Activated naive CD4-positive, alpha-beta T cell treated with anti-CD3 and anti-CD28 coated beads, Interleukin-2, amount 50 U/mL, for 24 hours (primary cell): ENCODE results near the gene GRIK3.

ENCODE experiments used
- H3K27ac Mint-ChIP-seq: one replicate; pipeline ENCODE4 v1.8.0; 2021; ENCODE audit warnings: mild to moderate bottlenecking, mixed read lengths
- H3K27me3 Mint-ChIP-seq: one replicate; pipeline ENCODE4 v1.8.0; 2021; ENCODE audit warnings: mixed read lengths
- H3K36me3 Mint-ChIP-seq: one replicate; pipeline ENCODE4 v1.8.0; 2021; ENCODE audit warnings: mixed read lengths
- H3K4me1 Mint-ChIP-seq: one replicate; pipeline ENCODE4 v1.8.0; 2021; ENCODE audit warnings: mixed read lengths
- H3K4me3 Mint-ChIP-seq: one replicate; pipeline ENCODE4 v1.8.0; 2021; ENCODE audit warnings: mild to moderate bottlenecking, mixed read lengths
- H3K9me3 Mint-ChIP-seq: one replicate; pipeline ENCODE4 v1.8.0; 2021; ENCODE audit warnings: mixed read lengths

GRIK3 gene

DNA sequence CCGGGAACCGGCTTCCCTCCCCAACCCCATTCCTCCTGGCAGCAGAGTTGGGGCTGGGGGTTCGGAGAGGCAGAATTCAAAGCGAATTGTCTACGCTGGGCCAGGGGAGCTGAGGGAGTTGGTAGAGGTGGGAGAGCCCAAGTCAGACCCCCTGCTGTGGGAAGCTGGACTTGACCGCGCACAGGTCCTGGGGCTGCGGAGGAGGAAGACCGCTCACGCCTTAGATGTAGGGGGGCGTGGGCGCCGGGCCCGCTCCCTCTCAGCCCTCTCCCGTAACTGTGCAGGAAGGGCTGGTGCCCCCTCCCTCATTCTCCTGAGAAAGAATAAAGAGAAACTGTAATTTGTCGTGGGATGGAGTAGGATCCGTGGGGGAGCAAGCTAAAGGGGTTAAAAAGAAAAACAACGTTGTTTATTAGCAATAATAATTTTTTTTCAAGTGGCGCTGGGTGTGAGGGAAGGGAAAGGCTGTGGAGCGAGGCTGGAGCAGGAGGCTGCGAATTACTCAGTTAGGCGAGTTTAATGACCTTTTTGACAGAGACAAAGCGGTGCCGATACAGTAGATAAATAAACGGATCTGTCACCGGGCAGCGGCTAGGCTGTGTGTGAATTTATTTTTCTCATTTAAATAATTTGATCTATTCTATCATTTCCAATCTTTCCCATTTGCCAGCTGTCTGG, 838 bp upstream of the GRIK3 start:
- H3K9me3 Mint-ChIP-seq: no peaks in the 10 kb centered on the region
- no peak overlapping the region for H3K4me3 Mint-ChIP-seq
- H3K27me3 Mint-ChIP-seq: peaks cover 44% of the 10 kb centered on the region
- no peaks in the 10 kb centered on the region for H3K36me3 Mint-ChIP-seq
- H3K4me1 Mint-ChIP-seq: peaks cover 3% of the 10 kb centered on the region
- H3K27ac Mint-ChIP-seq: no peak overlapping the region

DNA sequence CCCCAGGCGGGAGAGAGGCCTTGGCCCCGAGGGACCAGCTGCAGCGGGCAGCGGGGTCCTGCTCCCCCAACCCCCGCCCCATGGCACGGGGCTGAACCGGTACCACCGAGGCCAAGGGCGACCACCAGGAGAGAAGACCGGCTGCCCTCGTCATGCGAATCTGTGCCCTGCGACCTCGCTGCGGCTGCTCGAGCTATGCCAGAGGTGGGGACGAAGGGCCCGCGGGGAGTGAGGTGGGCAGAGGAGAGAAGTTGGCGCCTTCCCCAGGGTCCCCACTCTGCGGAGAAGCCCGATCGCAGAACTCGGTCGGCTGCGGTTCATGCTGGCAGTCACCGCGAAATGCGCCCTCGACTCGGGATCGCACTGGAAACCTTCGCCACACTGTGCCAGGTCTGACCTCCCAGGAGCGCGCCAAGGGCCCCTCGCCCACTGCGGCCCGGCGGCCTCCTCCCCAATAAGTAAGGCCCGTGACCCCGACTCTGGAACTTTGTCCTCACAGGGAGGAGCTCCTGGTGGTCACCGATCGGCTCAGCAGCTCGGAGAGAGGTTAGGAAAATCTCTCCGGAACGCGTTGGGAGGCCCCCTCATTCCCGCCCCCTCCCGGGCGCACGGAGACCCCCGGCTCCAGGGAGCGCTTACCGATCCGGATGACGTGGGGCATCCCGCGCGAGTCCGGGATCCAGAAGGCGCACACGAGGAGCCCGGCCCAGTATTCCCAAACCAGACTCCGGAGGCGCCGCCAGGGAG, 787 bp downstream of the GRIK3 start:
- Mint-ChIP-seq H3K27ac (no peak overlapping the region), H3K27me3 (peaks cover 32% of the 10 kb centered on the region), H3K4me3 (no peak overlapping the region), H3K4me1 (peaks cover 3% of the 10 kb centered on the region), H3K9me3 (no peaks in the 10 kb centered on the region), H3K36me3 (no peaks in the 10 kb centered on the region)

GRCh38 chr1:37032660-37033354, 1.5 kb downstream of the GRIK3 start:
- Mint-ChIP-seq H3K27ac (no peak overlapping the region), H3K36me3 (no peaks in the 10 kb centered on the region), H3K4me3 (no peak overlapping the region), H3K4me1 (peaks cover 3% of the 10 kb centered on the region), H3K27me3 (peaks cover 31% of the 10 kb centered on the region), H3K9me3 (no peaks in the 10 kb centered on the region)

DNA sequence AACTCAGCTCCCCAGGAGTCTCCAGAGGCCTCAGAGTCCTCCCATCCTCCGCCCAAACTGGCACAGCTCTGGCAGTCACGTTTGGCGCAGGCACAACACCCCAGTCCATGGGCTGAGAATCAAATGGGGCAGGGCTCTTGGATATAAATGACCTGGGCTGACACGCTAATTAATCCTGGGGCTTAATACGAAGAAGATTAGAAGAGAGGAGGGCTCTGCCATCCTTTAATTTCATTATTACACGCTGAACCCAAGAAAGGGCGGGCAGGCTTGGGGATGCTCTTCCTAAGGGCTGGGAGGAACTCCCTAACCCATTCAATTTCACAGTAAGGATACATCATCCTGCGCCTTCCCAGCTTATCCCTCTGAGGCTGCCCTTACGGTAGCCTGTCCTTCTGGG, 2.4 kb downstream of the GRIK3 start:
- peaks cover 3% of the 10 kb centered on the region for H3K4me1 Mint-ChIP-seq
- H3K27me3 Mint-ChIP-seq: peaks cover 29% of the 10 kb centered on the region
- no peaks in the 10 kb centered on the region for H3K9me3 Mint-ChIP-seq
- no peak overlapping the region for H3K4me3 Mint-ChIP-seq
- no peaks in the 10 kb centered on the region for H3K36me3 Mint-ChIP-seq
- no peak overlapping the region for H3K27ac Mint-ChIP-seq

- Mint-ChIP-seq H3K27me3 (peaks cover 28% of the 10 kb centered on the region), H3K9me3 (no peaks in the 10 kb centered on the region), H3K4me1 (peaks cover 3% of the 10 kb centered on the region), H3K4me3 (no peak overlapping the region), H3K27ac (no peak overlapping the region), H3K36me3 (no peaks in the 10 kb centered on the region)
These were observed 2.9 kb downstream of the GRIK3 start for GRCh38 chr1:37031429-37031828.

- peaks cover 19% of the 10 kb centered on the region for H3K27me3 Mint-ChIP-seq
- no peaks in the 10 kb centered on the region for H3K4me1 Mint-ChIP-seq
- H3K4me3 Mint-ChIP-seq: no peak overlapping the region
- no peaks in the 10 kb centered on the region for H3K9me3 Mint-ChIP-seq
- no peaks in the 10 kb centered on the region for H3K36me3 Mint-ChIP-seq
- H3K27ac Mint-ChIP-seq: no peak overlapping the region
These were observed 5.2 kb downstream of the GRIK3 start for GRCh38 chr1:37028981-37029617.

DNA sequence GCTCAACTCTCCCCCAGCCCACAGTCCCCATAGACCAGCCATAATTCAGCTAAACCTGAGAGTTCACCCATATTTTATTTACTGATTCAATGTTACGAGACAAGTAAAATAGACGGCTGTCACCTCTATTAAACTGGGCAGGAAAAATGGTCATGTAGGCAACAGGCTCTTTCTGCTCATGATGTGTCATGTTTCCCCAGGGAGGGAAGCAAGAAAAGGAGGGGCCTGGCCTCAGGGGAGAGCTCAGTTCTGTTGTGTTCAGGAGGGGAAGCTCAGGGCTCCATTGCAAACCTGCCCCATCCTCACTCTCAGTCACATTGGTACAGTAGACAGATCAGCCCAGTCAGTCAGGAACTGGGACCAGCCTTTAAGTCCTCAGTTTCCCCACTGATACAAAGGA, 12.8 kb downstream of the GRIK3 start:
- peaks cover 4% of the 10 kb centered on the region for H3K9me3 Mint-ChIP-seq
- no peak overlapping the region for H3K4me3 Mint-ChIP-seq
- no peaks in the 10 kb centered on the region for H3K4me1 Mint-ChIP-seq
- H3K36me3 Mint-ChIP-seq: no peaks in the 10 kb centered on the region
- no peak overlapping the region for H3K27ac Mint-ChIP-seq
- H3K27me3 Mint-ChIP-seq: peaks cover 14% of the 10 kb centered on the region

DNA sequence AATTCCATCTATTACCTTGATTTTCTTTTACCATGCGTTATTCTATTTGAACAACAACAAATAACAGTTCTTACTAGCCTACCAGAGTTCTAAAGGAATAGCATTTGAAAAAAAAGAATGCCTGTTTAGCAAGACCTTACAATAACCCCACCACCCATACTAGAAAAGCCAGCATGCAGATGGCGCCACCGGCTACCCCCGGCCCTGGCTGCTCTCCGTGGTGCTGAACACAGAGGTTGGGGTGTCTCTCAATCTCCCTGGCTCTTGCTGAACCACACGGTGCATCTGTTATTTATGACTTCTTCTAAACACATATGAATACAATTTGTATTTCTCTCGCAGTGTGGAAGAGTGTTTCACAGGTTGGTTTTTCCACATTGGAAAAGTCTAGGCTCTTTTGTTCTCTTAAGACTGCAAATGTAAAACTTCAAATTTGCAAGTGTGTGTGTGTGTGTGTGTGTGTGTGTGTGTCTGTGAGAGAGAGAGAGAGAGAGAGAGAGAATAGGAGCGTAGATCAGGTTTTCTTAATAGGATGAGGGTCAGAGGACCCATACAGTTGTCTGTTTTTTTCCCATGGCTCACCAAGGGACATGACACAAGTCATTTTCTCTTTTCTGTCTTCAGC, 13.6 kb downstream of the GRIK3 start:
- Mint-ChIP-seq H3K4me1 (no peaks in the 10 kb centered on the region), H3K4me3 (no peak overlapping the region), H3K9me3 (peaks cover 4% of the 10 kb centered on the region), H3K27ac (no peak overlapping the region), H3K27me3 (peaks cover 12% of the 10 kb centered on the region), H3K36me3 (no peaks in the 10 kb centered on the region)

GRCh38 chr1:37018510-37018909, 15.8 kb downstream of the GRIK3 start:
- Mint-ChIP-seq H3K27ac (no peak overlapping the region), H3K4me3 (no peak overlapping the region), H3K9me3 (peaks cover 4% of the 10 kb centered on the region), H3K27me3 (peaks cover 14% of the 10 kb centered on the region), H3K36me3 (no peaks in the 10 kb centered on the region), H3K4me1 (no peaks in the 10 kb centered on the region)

DNA sequence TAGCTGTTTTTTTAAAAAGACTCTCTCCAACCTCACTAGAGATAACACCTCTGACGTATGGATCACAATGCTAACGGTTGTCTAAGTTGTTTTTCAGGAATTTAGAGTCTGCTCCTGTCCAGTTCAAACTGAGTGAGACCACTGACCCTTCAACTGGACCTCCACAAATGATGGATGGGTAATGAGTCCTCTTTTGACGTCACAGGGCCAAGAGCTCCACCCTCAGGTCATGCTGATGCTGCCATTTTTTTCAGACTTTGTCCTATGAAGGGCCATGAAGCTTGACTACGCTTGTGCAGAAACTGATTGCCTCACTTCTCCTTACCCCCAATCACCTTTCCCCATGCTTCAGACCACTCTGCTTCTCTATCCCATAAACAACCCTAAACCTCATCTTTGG, 16.6 kb downstream of the GRIK3 start:
- no peaks in the 10 kb centered on the region for H3K36me3 Mint-ChIP-seq
- no peak overlapping the region for H3K27ac Mint-ChIP-seq
- H3K4me3 Mint-ChIP-seq: no peak overlapping the region
- H3K9me3 Mint-ChIP-seq: peaks cover 4% of the 10 kb centered on the region
- H3K4me1 Mint-ChIP-seq: no peaks in the 10 kb centered on the region
- peaks cover 14% of the 10 kb centered on the region for H3K27me3 Mint-ChIP-seq

DNA sequence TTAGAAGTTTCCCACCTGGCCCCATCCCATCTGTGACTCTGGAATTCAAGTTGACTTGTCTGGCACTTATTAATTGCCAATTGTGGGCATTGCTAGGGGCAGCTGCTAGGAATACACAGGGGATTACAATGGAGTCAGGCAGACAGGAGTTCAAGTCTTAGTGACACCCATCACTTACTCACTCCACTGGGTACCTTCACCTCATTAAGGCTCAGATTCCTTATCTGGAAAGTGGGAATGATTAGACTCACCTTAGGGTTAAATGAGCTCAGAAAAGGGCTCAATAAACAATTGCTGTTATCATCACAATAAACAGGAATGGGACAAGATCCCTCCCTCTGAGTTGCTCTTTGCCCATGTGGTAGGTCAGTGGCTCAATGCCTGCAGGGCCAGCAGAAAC, 18.2 kb downstream of the GRIK3 start:
- no peaks in the 10 kb centered on the region for H3K36me3 Mint-ChIP-seq
- no peak overlapping the region for H3K27ac Mint-ChIP-seq
- peaks cover 4% of the 10 kb centered on the region for H3K9me3 Mint-ChIP-seq
- H3K27me3 Mint-ChIP-seq: peaks cover 12% of the 10 kb centered on the region
- no peaks in the 10 kb centered on the region for H3K4me1 Mint-ChIP-seq
- no peak overlapping the region for H3K4me3 Mint-ChIP-seq

DNA sequence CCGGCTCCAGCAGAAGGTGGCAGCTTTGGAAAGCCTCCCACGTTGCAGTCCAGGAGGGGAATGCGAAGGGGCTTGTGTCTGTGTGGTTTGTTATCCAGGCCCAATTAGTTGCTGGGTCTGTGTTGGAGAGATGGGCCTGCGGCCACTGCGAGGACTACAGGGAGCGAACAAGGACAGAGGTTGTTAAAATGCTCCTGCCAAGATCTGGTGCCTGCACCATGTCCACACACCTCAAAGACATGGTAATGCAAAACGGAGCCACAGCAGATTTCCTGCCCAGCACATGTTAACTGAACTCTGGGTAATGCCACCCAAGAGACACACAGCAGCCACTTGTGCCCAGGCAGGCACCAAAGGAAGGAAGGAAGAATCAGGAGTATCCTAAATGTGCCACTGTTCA, 18.6 kb downstream of the GRIK3 start:
- Mint-ChIP-seq H3K4me1 (no peaks in the 10 kb centered on the region), H3K36me3 (no peaks in the 10 kb centered on the region), H3K27me3 (peaks cover 10% of the 10 kb centered on the region), H3K9me3 (peaks cover 4% of the 10 kb centered on the region), H3K4me3 (no peak overlapping the region), H3K27ac (no peak overlapping the region)

DNA sequence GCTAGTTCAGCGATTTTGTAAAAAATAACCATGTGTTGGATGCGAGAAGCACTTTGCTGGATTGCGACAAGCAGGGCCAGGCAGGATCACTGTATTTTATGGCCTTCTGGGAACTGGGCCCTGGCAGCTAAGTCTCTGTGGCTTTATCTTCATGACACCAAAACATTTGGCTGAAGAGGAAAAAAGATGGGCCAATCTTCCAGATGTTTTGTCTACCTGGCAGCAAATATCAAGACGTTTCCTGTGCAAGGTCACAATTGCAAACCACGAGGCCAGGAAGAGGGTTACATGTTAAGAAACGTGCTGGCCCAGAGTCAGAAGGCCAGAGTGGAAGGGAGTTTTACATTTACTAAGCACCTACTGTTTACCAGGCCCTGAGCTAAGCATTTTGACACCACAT, 22.1 kb downstream of the GRIK3 start:
- Mint-ChIP-seq H3K27ac (no peak overlapping the region), H3K4me1 (no peaks in the 10 kb centered on the region), H3K9me3 (no peaks in the 10 kb centered on the region), H3K27me3 (peaks cover 8% of the 10 kb centered on the region), H3K4me3 (no peak overlapping the region), H3K36me3 (no peaks in the 10 kb centered on the region)

DNA sequence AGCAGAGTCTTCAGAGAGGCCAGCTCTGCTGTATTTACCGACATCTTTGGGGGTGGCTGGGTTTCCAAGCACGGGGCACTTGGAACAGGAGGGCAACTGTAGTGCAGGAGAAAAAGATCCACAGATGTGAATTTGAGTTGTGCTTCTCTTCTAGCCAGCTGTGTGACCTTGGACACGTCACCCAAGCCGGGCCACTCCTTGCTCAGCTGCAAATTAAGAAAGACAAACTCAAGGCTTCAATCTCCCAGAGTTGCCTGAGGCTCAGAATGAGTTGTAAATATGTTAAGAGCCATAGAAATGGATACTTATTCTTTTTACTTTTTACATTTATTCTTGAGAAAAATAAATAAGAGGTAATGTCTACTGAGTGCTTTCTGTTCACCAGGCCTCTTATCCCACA, 24.3 kb downstream of the GRIK3 start:
- Mint-ChIP-seq H3K4me1 (no peaks in the 10 kb centered on the region), H3K36me3 (no peaks in the 10 kb centered on the region), H3K9me3 (no peaks in the 10 kb centered on the region), H3K4me3 (no peak overlapping the region), H3K27ac (no peak overlapping the region), H3K27me3 (peaks cover 11% of the 10 kb centered on the region)

DNA sequence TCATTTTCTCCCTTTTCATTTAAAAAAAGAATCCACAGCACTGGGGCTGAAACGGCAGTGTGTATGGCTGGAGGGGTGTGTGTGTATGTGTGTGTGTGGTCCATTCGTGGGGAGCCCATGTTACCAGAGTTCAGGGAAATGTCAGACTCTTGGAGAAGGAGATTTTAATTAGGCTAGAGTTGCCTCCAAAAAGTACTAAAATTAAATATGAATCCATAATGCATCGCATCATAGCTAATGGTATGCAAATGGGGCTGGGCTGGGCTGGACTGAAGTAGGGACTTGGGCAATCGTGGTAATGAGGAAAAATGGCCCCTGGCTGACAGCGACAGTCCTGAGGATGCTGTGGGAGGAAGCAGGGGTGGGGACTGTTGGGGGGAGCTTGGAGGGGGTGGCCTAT, 24.8 kb downstream of the GRIK3 start:
- peaks cover 8% of the 10 kb centered on the region for H3K27me3 Mint-ChIP-seq
- no peaks in the 10 kb centered on the region for H3K9me3 Mint-ChIP-seq
- no peak overlapping the region for H3K27ac Mint-ChIP-seq
- no peaks in the 10 kb centered on the region for H3K4me1 Mint-ChIP-seq
- H3K36me3 Mint-ChIP-seq: no peaks in the 10 kb centered on the region
- H3K4me3 Mint-ChIP-seq: no peak overlapping the region
